ELR (cell line): ENCODE measurements around the gene RNU5B-1.
A peak's percentile ranks its signal among the peaks of the same experiment; 100 is the strongest.

Experiments used
- DNase-seq: peaks from one replicate; pipeline ENCODE4 v3.0.0-alpha.2; 2015; ENCODE audit warnings: low read depth

Gene RNU5B-1

GRCh38 chr15:65289261-65289854 is 15.1 kb upstream of the RNU5B-1 start:
- DNase-seq = no peak

- no peak for DNase-seq
Observed at GRCh38 chr15:65290228-65290627, 14.2 kb upstream of the RNU5B-1 start.

GRCh38 chr15:65292938-65293518 is 11.4 kb upstream of the RNU5B-1 start:
- DNase-seq = no peak

DNA sequence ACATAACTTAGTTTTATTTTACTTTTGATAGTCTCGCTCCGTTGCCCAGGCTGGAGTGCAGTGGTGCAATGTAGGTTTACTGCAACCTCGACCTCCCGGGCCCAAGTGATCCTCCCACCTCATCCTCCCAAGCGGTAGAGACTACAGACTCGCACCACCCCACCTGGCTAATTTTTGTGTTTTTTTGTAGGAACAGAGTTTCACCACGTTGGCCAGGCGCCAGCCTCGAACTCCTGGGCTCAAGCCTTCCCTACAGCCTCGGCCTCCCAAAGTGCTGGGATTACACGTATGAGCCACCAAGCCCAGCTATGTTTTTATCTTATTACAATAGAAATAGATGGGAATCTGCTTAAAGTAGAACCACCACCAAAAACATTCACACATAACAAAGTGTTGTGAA is 5.7 kb upstream of the RNU5B-1 start:
- DNase-seq = no peak

GRCh38 chr15:65300924-65301441 is 3.5 kb upstream of the RNU5B-1 start:
- DNase-seq = no peak

DNA sequence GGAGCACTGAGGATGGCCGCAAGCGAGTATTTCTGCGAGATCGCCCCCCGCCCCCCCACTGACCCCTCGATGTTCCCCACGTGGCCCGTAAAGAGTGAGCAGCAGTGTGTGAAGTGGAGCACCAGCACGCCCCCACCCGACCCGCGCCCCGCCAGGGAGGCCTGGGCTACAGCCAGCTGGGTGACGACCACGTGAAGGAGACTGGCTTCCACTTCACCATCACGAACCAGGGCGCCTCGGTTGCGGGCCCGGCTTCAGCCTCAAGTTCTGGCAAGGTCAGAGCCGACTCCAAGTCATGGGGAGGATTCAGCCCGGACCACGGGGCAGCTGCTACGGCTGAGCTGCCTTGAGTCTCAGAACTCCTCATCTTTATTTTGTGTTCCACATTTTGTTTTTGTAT is 2.4 kb upstream of the RNU5B-1 start:
- no peak for DNase-seq

GRCh38 chr15:65303687-65304380 is 643 bp upstream of the RNU5B-1 start:
- DNase-seq = peak; percentile 62

- no peak for DNase-seq
Observed at GRCh38 chr15:65305150-65305758, 777 bp downstream of the RNU5B-1 start.

DNA sequence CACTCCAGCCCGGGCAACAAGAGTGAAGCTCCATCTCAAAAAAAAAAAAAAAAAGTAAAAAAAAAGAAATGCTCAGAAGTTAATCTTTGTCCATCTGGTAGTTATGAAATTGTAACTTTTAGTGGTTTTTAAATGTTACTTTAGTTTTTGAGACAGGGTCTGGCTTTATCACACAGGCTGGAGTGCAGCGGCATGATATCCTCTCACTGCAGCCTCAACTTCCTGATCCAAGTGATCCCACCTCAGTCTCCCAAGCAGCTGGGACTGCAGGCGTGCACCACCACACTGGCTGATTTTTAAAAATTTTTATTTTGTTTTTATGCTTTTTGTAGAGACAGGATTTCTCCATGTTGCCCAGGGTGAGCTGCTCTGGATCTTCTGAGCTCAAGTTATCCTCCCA is 1.3 kb downstream of the RNU5B-1 start:
- peak; percentile 82 for DNase-seq

DNA sequence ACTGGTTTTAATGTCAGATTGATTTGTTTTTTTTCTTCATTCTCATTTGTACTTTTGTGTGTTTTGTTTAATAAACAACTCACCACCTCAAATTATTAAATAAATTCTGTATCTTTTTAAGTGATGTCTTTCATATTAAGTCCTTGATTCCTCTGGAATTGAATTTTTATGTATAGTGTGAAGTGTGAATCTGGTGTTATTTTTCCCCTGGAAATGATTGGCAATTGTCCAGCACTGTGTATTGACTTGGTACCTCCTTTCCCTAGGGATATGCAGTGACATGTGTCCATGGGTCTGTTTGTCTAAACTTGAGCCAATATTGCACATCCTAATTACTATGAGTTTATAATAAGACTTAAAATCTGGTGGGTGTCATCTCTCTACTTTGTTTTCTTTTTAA is 2.1 kb downstream of the RNU5B-1 start:
- peak; percentile 58 for DNase-seq

DNA sequence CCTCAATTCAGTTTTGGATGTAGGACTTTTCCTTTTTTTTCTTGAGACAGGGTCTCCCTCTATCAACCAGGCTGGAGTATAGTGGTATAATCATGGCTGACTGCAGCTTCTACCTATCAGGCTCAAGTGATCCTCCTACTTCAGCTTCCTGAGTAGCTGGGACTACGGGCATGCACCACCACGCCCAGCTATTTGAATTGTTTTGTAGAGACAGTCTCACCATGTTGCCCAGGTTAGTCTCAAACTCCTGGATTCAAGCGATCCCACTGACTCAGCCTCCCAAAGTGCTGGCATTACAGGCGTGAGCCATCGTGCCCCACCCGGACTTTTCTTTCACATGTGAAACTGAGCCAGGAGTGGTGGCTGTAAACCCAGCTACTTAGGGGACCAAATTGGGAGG is 3.5 kb downstream of the RNU5B-1 start:
- no peak for DNase-seq

DNA sequence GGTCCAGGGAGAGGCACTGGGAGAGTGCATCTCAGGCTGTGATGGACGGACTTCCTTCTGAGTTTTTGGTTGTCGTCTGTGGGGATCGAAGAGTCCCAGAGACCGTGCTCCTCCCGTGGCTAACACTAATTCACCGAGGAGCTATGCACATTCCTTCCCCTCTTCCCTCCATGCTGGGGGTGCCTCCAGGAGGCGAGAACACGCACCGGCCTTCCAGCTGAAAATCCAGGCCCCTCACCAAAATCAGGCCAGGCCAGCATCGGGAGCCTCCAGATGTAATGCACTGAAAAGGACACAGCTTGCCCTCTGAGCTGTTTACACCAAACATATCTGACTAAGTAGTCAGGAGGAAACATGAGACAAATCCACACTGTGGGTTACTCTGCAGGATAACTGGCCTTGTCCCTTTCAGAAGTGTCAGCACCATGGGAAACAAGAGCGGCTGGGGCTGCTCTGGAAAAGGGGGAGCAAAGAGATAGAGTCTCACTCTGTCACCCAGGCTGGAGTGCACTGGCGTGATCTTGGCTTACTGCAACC is 5.5 kb downstream of the RNU5B-1 start:
- no peak for DNase-seq

DNA sequence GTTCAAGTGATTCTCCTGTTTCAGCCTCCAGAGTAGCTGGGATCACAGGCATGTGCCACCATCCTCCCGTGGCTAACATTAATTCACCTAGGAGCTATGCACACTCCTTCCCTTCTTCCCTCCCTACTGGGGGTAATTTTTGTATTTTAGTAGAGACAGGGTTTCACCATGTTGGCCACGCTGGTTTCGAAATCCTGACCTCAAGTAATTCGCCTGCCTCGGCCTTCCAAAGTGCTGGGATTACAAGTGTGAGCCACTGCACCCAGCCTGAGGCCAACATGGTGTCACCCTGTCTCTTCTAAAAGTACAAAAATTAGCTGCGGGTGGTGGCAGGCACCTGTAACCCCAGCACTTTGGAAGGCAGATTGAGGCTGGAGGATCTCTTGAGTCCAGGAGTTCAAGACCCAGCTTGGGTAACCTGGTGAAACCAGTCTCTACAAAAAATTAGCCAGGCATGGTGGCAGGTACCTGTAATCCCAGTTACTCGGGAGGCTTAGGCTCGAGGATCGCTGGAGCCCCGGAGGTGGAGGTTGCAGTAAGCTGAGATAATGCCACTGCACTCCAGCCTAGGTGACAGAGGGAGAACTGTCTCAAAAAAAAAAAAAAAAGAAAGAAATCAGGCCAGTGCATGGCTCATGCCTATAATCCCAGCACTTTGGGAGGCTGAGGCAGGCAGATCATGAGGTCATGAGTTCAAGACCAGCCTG is 6.1 kb downstream of the RNU5B-1 start:
- DNase-seq = no peak

- DNase-seq = no peak
Observed at GRCh38 chr15:65311760-65312159, 7.3 kb downstream of the RNU5B-1 start.

DNA sequence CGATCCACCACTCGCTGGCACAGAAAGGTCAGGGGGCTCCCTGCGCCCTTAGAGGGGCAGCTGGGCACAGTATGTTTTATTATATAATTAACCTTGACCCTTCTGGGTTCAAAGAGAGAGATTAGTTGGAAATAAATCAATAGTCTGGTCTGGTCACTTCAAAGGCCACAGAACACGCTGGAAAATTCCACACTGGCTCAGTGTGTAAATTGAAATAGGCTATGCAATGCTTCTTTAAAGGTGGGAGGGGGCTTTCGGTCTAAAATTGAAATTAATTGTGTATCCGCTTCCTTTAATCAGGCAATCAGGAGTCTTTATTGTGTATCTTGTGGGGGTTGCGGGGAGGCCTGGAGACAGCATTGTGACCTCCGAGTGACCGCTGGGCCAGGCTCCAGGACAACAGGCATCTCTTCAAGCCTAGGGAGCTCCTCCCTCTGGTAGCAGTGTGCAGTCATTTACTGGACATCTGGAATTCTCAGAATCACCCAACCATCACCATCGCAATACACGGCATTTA is 8.0 kb downstream of the RNU5B-1 start:
- DNase-seq = no peak

GRCh38 chr15:65318870-65319356 is 14.4 kb downstream of the RNU5B-1 start:
- peak; percentile 79 for DNase-seq

- DNase-seq = no peak
Observed at GRCh38 chr15:65323071-65323511, 18.6 kb downstream of the RNU5B-1 start.

GRCh38 chr15:65326117-65326526 is 21.6 kb downstream of the RNU5B-1 start:
- no peak for DNase-seq

DNA sequence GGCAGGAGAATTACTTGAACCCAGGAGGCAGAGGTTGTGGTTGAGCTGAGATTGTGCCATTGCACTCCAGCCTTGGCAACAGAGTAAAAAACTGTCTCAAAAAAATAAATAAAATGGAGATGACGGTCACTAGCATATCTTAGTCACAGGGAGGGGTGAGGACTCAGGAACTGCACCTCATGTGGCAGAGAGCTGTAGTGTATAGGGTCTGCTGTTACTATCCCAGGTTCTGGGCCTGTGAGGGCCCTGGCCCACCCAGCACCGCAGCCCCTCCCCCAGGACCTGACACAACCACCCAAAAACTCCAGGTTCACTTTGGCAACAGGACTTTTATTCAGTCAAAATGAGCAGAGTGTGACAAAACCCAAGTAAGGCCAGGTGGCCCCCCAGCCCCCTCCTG is 22.3 kb downstream of the RNU5B-1 start:
- no peak for DNase-seq

GRCh38 chr15:65327651-65328393 is 23.3 kb downstream of the RNU5B-1 start:
- DNase-seq = no peak
